Right lobe of liver (tissue), 4 donors: ENCODE results near the gene ASF1B.

ENCODE experiments used
- CTCF ChIP-seq, 4 donors: fragments of 200-600 bp in 3 of 4; fragments of 450-650 bp in 1 of 4; IDR thresholded peaks; one replicate each; pipeline versions ENCODE4 v1.5.1 to v1.8.0; 2016 to 2022; ENCODE audit warnings: antibody characterized with exemption in 4 of 4, mild to moderate bottlenecking in 2 of 4
- POLR2A ChIP-seq: fragments of 450-650 bp; IDR thresholded peaks from one replicate; pipeline ENCODE4 v1.6.1; 2017; ENCODE audit warnings: antibody characterized with exemption, mild to moderate bottlenecking
- donor health status: DM: no; HTN: no; CAD: no.
- donor health status: DM: no; HTN: no; CAD: no.
- donor health status: DM: no; HTN: yes; CAD: no.

GRCh38 chr19:14112809-14113385 lies 23.5 kb downstream of the ASF1B start:
- TF ChIP-seq POLR2A (no peak), CTCF (IDR thresholded peaks at IDR 0.05) (no peak)
